GM10248 (cell line): ENCODE results near the gene SELENOS.

Source experiments
- CTCF ChIA-PET: fragments of 300-600 bp; sonication (Branson Sonifier 250); formaldehyde crosslinking; extraction: SDS; loops from one replicate; lab custom pipeline; 2021; ENCODE audit warnings: antibody characterized with exemption; lab: Yijun Ruan, JAX
- POLR2A ChIA-PET: fragments of 350-650 bp; sonication (Branson Sonifier 250); formaldehyde crosslinking; extraction: SDS; loops from one replicate; lab custom pipeline; 2020; ENCODE audit warnings: antibody characterized with exemption; lab: Yijun Ruan, JAX
- DNase-seq: peaks from one replicate; pipeline ENCODE4 v3.0.0; 2012; ENCODE audit errors: extremely low spot score
- TF ChIP-seq, protein P1 (sequence below): IDR thresholded peaks from 2 replicates; pipeline ENCODE4 v1.5.1; 2012; ENCODE audit warnings: mild to moderate bottlenecking, low read depth; ENCODE audit errors: extremely low read depth, missing control alignments, control extremely low read depth

Gene SELENOS

DNA sequence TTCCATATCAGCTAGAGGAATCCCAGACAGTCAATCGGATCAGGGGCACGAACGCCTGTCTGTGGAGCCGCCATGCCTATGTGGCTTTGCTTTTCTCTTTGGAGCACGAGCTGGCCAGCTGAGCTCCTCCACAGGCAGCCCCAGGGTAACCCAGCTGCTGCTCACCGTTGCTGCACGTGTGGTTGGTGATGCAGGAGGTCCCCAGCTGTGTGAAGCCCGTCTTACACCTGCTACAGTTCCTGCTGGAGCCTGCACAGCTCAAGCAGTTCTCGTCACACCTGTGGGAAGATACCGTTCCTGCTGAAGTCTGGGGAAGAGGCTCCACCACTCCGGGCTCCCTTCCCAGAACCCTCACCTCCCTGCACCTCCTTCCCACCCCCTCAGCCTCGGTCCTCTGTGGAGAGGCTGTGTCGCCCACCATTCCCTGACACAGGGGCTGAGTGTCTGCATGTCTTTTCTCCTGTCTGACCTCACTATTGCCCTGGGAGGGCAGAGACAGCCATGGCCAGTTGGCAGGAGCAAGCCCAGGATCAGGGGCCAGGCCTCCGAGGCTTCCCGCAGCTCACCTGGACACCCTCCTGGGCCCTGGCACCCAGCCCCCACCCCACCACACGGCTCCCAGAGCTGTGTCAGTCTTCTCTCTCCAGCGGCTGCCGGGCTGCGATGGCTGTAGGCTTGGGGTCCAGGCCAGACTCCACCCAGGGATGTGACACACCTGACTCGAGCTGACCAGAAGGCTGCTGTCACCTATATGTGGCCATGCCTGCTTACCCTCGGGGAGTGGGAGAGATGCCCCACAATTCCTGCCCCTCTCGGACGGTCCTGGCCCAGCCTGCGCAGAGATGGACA, 30.0 kb upstream of the SELENOS start:
- CTCF ChIA-PET = interaction anchor here (0.9 to 2.7 kb wide), 2 partner anchors 69 to 334 kb away, joined by 3 to 10 read pairs; no protein-coding TSS in a partner anchor
- POLR2A ChIA-PET = no interaction called here
- TF ChIP-seq, protein P1, sequence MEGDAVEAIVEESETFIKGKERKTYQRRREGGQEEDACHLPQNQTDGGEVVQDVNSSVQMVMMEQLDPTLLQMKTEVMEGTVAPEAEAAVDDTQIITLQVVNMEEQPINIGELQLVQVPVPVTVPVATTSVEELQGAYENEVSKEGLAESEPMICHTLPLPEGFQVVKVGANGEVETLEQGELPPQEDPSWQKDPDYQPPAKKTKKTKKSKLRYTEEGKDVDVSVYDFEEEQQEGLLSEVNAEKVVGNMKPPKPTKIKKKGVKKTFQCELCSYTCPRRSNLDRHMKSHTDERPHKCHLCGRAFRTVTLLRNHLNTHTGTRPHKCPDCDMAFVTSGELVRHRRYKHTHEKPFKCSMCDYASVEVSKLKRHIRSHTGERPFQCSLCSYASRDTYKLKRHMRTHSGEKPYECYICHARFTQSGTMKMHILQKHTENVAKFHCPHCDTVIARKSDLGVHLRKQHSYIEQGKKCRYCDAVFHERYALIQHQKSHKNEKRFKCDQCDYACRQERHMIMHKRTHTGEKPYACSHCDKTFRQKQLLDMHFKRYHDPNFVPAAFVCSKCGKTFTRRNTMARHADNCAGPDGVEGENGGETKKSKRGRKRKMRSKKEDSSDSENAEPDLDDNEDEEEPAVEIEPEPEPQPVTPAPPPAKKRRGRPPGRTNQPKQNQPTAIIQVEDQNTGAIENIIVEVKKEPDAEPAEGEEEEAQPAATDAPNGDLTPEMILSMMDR = no peak
- no peak for DNase-seq

DNA sequence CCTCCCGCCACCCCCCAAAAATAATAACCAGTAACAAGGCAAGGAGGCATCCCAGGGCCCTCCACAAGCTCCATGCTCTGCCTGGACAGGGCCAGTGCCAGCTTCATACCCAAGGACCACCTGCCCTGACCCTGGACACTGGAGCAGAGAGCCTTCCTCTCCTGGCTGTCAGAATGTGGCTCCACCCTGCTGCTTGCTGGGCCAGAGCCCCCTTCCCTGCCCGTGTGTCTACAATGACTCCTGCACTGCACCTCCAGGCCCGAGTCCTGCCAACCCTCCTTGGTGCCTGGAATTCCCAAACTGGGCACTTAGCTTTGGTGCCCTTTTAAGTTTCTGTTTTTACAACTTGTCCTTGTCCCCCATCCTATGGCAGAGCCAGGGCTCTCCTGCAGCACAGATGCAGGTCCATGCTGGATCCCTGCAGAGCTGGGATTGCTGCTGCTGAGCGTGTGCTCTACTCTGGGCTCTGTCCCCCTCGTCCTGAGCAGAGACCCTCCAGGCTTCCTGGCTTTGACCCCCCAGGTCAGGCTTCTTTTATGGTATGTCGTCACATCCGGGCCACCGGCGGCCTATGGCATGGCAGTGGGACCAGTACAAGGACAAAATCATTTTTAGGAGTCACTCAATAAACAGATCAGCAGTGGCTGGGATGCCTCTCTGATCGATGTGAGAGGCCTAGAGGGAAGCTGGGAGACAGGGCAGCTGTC, 29.2 kb upstream of the SELENOS start:
- TF ChIP-seq, protein P1 = no peak
- ChIA-PET CTCF (interaction anchor here (0.9 to 2.7 kb wide), 5 partner anchors 9 to 335 kb away, joined by 3 to 10 read pairs (median 3); no protein-coding TSS in a partner anchor), POLR2A (no interaction called here)
- DNase-seq = no peak

DNA sequence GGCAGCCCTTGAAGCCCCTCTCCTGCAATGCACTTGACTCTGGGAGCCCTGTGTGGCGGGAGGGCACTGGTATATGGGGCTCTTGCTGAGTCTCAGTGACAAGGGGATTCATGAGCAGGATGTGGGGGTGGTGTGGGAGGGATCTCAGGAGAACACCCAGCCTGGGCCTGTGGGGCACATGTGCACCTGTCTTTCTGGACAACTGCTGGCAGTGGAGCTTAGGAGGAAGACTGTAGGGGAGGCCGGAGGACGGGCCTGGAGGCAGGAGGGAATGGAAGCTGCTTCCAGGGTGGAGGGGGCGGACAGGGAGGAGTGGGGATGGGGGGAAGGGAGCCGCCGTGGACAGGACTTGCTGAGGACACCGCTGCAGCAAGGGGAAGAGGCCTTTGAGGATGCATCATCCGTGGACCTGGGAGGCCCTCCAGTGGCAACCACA, 28.6 kb upstream of the SELENOS start:
- TF ChIP-seq, protein P1 = no peak
- POLR2A ChIA-PET = no interaction called here
- CTCF ChIA-PET = interaction anchor here (1.0 to 4.9 kb wide), 4 partner anchors 8 to 335 kb away, joined by 3 to 42 read pairs (median 4); no protein-coding TSS in a partner anchor

DNA sequence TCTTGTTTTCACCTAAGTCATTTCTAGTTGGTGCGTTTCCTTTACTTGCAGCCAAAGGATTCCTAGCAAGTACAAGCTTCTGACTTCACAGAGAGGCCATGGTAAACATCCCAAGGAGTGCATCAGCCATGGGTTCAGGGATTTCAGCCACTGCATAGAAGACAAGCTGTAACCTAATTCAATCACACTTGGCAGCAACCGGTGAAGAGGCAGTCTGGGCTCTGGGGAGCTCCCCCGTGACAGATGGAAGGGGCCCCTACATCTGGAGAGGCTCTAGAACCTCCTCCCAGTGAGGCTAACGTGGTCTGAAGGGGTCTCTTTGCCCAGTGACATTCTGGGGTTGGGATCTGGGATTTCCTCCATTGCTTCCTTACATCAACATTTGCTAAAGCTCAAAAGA, 26.1 kb upstream of the SELENOS start:
- TF ChIP-seq, protein P1 = no peak
- DNase-seq = no peak
- POLR2A ChIA-PET = no interaction called here
- CTCF ChIA-PET = interaction anchor here (1.0 to 4.9 kb wide), 8 partner anchors 8 to 337 kb away, joined by 3 to 42 read pairs (median 4); partner anchors contain the start of gene SNRPA1

More for the DNA sequence above, 28.6 kb upstream of the SELENOS start:
- no peak for DNase-seq

DNA sequence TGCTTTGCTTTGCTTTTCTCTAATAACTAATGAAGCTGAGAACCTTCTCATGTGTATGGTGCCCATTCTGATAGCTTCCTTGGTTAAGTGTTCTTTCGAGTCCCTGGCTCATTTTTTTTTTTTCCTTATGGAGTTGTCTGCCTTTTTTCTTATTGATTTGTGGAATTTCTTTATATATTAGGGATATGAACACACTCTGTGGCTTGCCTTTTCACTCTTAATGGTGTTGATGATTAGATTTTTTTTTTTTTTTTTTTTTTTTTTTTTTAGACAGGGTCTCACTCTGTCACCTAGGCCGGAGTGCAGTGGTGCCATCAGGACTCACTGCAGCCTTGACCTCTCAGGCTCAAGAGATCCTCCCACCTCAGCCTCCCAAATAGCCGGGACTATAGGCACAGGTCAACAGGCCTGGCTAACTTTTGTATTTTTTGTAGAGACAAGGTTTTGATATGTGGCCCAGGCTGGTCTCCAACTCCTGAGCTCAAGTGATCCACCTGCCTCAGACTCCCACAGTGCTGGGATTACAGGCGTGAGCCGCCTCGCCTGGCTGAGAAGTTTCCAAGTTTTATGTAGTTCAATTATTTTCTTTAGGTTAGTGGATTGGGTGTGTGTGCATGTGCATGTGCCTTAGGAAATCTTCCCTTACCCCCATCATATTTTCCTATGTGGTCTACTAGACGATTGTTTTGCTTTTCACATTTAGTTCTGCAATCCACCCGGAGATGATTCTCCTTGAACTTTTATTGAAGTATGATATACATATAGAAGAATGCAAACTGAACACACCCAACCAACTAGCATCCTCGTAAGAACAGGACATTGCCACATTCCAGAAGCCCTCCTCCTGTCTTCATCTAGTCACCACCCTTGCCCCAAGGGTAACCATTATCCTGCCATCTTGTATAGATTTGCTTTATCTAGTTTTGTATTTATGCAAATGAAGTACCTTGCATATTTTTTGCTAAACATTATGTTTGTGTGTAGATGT, 19.4 kb upstream of the SELENOS start:
- TF ChIP-seq, protein P1 = no peak
- DNase-seq = no peak
- ChIA-PET CTCF (interaction anchor here (1.3 to 8.1 kb wide), 5 partner anchors 8 to 353 kb away, joined by 3 to 89 read pairs (median 6); no protein-coding TSS in a partner anchor), POLR2A (no interaction called here)
